GM18526 (cell line): ENCODE data around the gene SELENON.

Source experiments
- POLR2A ChIP-seq: IDR thresholded peaks from 3 replicates; pipeline ENCODE4 v1.6.1; 2011; ENCODE audit not compliant: insufficient read length; ENCODE audit errors: extremely low read depth

Gene SELENON

DNA sequence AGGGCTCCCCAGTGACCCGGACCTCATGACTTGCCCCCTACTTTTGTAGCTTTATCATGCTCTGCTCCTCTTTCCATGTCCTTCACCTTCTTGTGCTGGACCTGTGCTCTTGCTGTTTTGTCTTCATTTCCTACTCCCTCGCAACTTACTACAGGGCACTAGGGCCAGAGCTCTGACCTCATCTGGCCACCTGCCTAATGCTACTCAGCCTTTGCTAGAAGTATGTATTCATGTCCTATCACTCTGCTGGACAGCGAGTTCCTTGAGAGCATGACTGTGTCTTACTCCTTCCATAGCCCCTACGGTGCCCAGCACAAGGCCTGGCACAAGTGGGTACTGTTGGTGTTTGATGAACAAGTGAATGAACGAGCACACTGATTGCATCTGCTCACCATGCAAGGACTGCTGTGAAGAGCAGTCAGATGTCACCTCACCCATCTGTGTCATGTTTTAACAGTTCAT lies 21.7 kb downstream of the SELENON start:
- no peak for TF ChIP-seq POLR2A

DNA sequence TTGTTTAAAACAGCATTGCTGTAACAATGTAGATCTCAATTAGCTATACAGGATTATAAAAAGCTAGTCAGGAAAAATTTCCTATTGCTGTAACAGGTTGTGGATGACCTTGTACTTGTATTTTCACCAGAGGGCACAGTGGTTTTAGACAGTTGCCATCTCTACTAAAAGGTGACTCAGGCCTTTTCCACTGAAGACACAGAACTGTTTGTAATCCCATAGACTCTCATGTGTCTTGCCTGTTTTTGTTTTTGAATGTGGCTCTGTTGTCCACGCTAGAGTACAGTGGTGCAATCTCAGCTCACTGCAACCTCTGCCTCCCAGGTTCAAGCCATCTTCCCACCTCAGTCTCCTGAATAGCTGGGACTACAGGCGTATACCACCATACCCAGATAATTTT lies 25.6 kb downstream of the SELENON start:
- no peak for TF ChIP-seq POLR2A

GRCh38 chr1:25826571-25826970 lies 26.6 kb downstream of the SELENON start:
- no peak for TF ChIP-seq POLR2A

GRCh38 chr1:25828491-25828890 lies 28.5 kb downstream of the SELENON start:
- no peak for TF ChIP-seq POLR2A

DNA sequence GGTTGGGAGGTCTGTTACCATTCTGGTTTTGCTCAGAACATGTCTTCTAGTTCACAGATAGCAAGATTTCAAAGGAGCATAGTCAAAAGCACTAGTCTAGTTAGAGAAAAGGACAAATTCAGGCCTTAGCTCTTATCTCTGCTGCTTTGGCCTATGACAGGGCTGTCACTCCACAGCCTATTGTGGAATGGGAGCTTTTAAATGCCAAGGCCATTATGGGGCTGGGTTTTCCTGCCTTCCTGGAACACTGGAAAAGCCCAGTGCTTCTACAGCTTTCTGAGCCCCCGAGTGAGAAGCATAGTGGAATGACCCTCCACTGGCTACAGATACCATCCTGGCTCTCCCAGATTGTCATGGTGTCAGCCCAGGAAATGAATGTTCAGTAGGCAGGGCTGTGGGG lies 29.1 kb downstream of the SELENON start:
- no peak for TF ChIP-seq POLR2A

DNA sequence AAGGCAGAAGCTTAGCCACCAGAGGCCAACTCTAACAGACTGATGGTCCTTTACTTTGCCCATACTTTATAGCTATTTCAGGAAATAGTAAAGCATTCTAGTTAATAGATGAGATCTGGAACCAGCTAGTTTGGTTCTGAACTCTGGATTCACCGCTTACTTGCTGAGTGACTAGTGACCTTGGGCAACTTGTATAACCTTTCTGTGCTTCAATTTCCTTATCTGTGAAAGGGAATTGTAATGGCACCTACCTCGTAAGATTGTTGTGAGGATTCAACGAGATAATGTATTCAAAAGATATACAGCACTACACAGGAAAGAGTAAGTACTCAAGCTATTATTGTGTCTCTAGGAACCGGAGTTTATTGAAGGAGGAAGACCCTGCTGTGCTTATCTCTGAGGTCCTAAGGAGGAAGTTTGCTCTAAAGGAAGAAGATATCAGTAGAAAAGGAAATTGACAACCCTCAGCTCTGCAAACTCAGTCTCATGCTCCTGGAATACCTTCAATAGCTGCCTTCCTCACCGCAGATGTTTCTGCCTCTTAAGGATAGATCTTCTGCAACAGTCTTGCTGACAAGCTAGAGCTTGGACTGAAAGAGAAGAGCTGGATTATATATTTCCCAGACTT lies 31.7 kb downstream of the SELENON start:
- TF ChIP-seq POLR2A: no peak

- TF ChIP-seq POLR2A: no peak
These were observed 32.5 kb downstream of the SELENON start for GRCh38 chr1:25832336-25833037.

GRCh38 chr1:25833158-25833557 lies 33.2 kb downstream of the SELENON start:
- TF ChIP-seq POLR2A: no peak

GRCh38 chr1:25834894-25835293 lies 34.9 kb downstream of the SELENON start:
- no peak for TF ChIP-seq POLR2A

DNA sequence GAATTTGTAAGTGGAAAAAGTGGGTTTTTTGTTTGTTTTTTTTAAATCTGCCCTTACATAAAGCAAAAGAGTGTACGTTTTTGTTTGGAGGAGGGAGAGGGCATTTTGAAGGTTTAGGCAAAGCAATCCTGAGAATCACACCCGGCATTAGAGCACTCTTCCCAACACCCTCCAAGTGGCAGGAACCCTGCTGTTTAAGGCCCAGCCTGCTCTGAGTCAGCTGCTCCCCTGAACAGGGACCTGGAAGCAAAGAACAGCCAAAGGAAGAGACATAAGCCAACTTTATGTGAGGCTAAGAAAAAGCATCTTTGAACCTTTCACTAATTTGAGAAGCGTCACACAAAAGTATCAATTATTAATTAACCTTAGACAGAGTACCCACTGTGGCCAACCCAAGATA lies 36.7 kb downstream of the SELENON start:
- no peak for TF ChIP-seq POLR2A

DNA sequence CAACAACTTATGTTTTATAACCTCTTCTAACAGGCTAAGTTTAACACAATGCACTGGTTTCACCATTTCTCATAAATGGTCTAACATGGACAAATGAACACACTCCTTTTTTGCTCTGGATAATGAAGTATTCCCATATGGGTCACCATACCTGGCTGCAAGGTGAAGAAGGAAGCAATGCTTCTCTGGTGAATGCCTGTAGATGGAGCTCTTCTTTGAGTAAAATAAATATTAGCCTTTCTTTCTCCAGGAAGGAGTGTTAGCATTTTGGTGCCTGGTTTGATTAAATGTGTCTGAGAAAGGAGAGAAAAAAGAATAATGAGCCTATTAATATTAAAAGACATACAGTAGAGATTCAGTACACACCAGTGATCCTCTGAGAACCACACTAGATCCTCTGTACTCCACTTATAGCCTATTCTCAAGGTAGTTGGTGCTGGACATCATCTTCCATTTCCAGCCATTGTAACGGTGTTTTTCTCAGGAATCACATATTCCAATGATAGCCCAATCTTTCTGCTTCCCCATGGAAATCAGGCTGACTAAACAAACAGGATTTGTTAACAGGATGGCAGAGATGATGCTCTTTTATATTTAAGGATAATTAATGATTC lies 37.4 kb downstream of the SELENON start:
- TF ChIP-seq POLR2A: no peak

DNA sequence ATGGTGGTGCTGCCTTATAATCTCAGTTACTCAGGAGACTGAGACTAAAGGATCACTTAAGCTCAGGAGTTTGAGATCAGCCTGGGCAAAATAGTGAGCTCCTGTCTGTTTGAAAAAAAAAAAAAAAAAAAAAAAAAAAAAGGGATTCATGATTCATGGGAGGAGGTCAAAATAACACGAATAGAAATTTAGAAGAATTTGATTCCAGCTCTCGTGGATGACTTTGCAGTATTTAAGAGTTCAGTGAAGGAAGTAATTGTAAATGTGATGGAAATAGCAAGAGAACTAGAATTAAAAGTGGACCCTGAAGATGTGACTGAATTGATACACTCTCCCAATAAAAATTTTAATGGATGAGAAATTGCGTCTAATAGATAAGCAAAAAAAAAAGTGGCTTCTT lies 43.5 kb downstream of the SELENON start:
- TF ChIP-seq POLR2A: no peak

- TF ChIP-seq POLR2A: no peak
These were observed 44.7 kb downstream of the SELENON start for GRCh38 chr1:25844536-25845337.

DNA sequence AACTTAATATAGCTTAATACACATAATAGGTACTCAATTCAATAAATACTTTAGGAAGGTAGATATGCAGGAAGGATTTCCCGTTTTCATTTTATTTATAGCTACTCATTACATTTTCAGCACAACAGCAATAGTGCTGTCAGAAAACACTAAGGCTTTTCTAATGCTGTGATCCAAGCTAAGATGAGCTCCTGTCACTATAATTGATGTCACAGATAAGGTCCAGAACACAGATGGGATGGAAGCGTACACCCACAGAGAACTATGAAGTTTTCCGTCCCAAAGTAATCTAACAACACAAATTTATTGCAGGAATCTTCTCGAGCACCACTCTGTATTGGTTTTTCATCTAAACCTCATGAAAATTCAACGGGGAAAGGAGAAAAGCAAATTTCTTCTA lies 45.7 kb downstream of the SELENON start:
- TF ChIP-seq POLR2A: no peak

DNA sequence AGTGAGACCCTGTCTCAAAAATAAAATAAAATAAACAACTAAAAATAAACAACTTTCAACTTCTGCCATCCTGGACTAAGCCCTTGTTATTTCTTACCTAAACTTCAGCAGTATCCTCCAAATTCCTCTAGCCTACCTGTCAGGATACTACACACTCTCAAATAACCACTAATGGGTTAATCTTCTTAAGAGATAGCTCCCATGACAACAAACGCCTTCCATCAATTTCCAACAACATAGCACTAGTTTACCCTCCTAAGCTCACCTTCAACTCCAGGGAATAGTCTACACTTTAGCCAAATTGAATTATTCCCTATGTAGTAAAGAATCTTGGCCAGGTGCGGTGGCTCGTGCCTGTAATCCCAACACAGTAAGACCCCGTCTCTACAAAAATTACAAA lies 47.9 kb downstream of the SELENON start:
- no peak for TF ChIP-seq POLR2A

- no peak for TF ChIP-seq POLR2A
These were observed 48.5 kb downstream of the SELENON start for GRCh38 chr1:25848531-25848930.
